Gastroesophageal sphincter (tissue), 4 donors: ENCODE data around the gene HLA-F. TPM values are rescaled to one million over a fixed set of nuclear protein-coding genes. Genes with fewer than 3 reads are reported as not detected.

Source experiments
- ATAC-seq: fragments of 150-250 bp; one replicate; pipeline ENCODE4 v1.9.1; 2016; ENCODE audit warnings: mild to moderate bottlenecking, moderate library complexity
- H3K27ac ChIP-seq, 4 donors: fragments of 200-600 bp; sonication (generic) in 3 of 4; 1 replicate in 3 of 4; 2 replicates in 1 of 4; pipeline ENCODE4 v1.5.1; 2016 to 2019
- H3K27me3 ChIP-seq: fragments of 200-600 bp; sonication (generic); one replicate; pipeline ENCODE4 v1.5.1; 2019
- H3K36me3 ChIP-seq, 2 donors: fragments of 200-600 bp; sonication (generic); one replicate each; pipeline ENCODE4 v1.5.1; 2019; ENCODE audit warnings: control low read depth in 1 of 2
- H3K4me1 ChIP-seq, 3 donors: fragments of 200-600 bp; sonication (generic); 1 replicate in 2 of 3; 2 replicates in 1 of 3; pipeline ENCODE4 v1.5.1; 2016 to 2019; ENCODE audit warnings: control low read depth in 2 of 3
- H3K4me3 ChIP-seq, 2 donors: fragments of 200-600 bp; sonication (generic); one replicate each; pipeline ENCODE4 v1.5.1; 2019; ENCODE audit warnings: mild to moderate bottlenecking in 1 of 2, moderate library complexity in 1 of 2
- H3K9me3 ChIP-seq, 3 donors: fragments of 200-600 bp; sonication (generic); one replicate each; pipeline ENCODE4 v1.5.1; 2017 to 2019; ENCODE audit warnings: control low read depth in 2 of 3
- EP300 ChIP-seq: sonication (generic); formaldehyde crosslinking; IDR thresholded peaks from one replicate; pipeline ENCODE4 v1.6.1; 2017; ENCODE audit warnings: antibody characterized with exemption, mild to moderate bottlenecking
- POLR2A ChIP-seq, 2 donors: fragments of 450-650 bp; IDR thresholded peaks; one replicate each; pipeline ENCODE4 v1.6.1; 2017; ENCODE audit warnings: antibody characterized with exemption in 2 of 2, mild to moderate bottlenecking in 2 of 2, moderate library complexity in 1 of 2
- POLR2AphosphoS5 ChIP-seq: sonication (generic); formaldehyde crosslinking; IDR thresholded peaks from one replicate; pipeline ENCODE4 v1.6.1; 2017; ENCODE audit warnings: antibody characterized with exemption
- WGBS, 2 donors: methylation state at CpG; one replicate each; pipeline ENCODE4 v1.1.5; 2018; ENCODE audit warnings: low coverage in 1 of 2; 5-methylcytosine and 5-hydroxymethylcytosine counted together
- total RNA-seq, 4 donors: library from RNA; depleted of rRNA; stranded (reverse); fragments of >200 nt; gene quantifications; one replicate each; pipeline ENCODE4 v1.1.0, GENCODE V29; 2016
- TF ChIP-seq, protein P1 (sequence below), 4 experiments: fragments of 200-600 bp in 2 of 4; fragments of 450-650 bp in 2 of 4; sonication (generic) in 1 of 4; IDR thresholded peaks; one replicate each; pipeline ENCODE4 v1.5.1; 2017 to 2019; ENCODE audit warnings: antibody characterized with exemption in 4 of 4, mild to moderate bottlenecking in 2 of 4, moderate library complexity in 2 of 4

Gene HLA-F
- total RNA-seq, 4 donors from 2014 or later: 39.2 to 73.0 (median 46.4) TPM

DNA sequence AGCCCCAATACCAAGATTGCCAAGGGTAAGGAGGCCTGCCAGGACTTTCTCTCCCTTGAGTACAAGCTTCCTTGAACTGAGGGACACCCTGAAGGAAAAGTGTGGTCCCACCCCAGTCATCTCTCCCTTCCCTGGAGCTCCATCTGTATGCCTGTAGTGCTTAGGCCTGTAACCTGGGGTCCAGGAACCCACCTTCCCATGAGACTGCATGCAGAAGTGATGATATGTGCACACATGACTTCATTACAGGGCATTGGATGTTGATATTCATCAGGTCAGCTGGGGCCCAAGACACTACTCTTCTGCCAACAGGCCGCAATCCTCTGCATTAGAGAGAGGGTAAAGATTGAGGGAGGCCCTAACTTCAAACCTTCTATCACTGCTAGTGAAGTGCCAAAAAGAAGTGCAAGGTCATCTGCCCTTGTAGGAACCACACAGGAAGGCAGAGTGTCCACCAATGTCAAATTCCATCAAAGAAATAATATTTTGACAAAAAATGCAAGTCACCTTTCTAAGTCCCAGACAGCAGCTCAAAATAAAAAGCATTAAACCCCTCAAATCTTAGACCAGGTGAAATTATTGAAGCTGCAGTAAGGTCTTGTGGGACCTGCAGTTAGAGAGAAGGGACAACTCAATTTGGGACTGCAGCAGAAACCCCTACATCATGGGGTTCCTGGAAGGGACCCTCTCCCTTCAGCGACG is 5.1 kb downstream of the HLA-F start:
- Histone ChIP-seq H3K4me1 (peaks cover 0 to 26% (median 0%) of the 10 kb centered on the region in 3 donors), H3K36me3 (peaks cover 0 to 41% of the 10 kb centered on the region in 2 donors), H3K4me3 (no peak overlapping the region), H3K27ac (no peak overlapping the region), H3K27me3 (no peaks in the 10 kb centered on the region), H3K9me3 (no peaks in the 10 kb centered on the region)
- no peak for ATAC-seq
- TF ChIP-seq EP300: no peak
- TF ChIP-seq, protein P1, sequence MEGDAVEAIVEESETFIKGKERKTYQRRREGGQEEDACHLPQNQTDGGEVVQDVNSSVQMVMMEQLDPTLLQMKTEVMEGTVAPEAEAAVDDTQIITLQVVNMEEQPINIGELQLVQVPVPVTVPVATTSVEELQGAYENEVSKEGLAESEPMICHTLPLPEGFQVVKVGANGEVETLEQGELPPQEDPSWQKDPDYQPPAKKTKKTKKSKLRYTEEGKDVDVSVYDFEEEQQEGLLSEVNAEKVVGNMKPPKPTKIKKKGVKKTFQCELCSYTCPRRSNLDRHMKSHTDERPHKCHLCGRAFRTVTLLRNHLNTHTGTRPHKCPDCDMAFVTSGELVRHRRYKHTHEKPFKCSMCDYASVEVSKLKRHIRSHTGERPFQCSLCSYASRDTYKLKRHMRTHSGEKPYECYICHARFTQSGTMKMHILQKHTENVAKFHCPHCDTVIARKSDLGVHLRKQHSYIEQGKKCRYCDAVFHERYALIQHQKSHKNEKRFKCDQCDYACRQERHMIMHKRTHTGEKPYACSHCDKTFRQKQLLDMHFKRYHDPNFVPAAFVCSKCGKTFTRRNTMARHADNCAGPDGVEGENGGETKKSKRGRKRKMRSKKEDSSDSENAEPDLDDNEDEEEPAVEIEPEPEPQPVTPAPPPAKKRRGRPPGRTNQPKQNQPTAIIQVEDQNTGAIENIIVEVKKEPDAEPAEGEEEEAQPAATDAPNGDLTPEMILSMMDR (IDR thresholded peaks at IDR 0.05): no peak
- 81 to 87% methylated on average over 3 of the region's 3 CpGs for WGBS, 2 donors

DNA sequence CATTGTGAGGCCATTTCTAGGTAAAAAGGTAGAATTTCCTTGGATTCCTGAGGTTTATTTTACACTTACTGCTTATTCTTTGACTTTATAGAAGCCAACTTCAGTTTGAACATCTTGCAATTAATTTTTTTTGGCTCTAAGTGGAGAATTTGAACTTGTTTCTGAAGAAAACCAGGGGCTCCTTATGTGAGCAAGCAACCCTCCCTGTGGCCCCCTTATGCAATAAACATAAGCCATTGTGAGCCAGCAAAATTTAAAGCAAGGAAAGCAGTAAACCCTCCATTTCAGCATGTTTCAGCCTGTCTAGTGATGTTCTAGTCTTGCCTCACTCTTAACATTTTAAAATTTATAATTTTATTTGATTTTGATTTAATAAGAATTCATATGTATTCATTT is 5.6 kb downstream of the HLA-F start:
- H3K4me3 ChIP-seq: no peak overlapping the region
- H3K27ac ChIP-seq: no peak overlapping the region
- H3K9me3 ChIP-seq: no peaks in the 10 kb centered on the region
- no peak for TF ChIP-seq POLR2A (IDR thresholded peaks at IDR 0.05)
- TF ChIP-seq, protein P1 (IDR thresholded peaks at IDR 0.05): no peak
- no peak for TF ChIP-seq POLR2AphosphoS5
- no peak for TF ChIP-seq EP300
- ATAC-seq: no peak
- H3K4me1 ChIP-seq: peaks cover 0 to 24% (median 0%) of the 10 kb centered on the region in 3 donors
- peaks cover 0 to 41% of the 10 kb centered on the region in 2 donors for H3K36me3 ChIP-seq
- no peaks in the 10 kb centered on the region for H3K27me3 ChIP-seq

GRCh38 chr6:29729774-29730328 is 6.6 kb downstream of the HLA-F start:
- no peak for ATAC-seq
- 60 to 66% methylated on average over 3 to 6 of the region's 6 CpGs for WGBS, 2 donors
- no peak overlapping the region for H3K4me3 ChIP-seq
- H3K4me1 ChIP-seq: peaks cover 0 to 14% (median 0%) of the 10 kb centered on the region in 3 donors
- H3K9me3 ChIP-seq: no peaks in the 10 kb centered on the region
- peaks cover 0 to 40% of the 10 kb centered on the region in 2 donors for H3K36me3 ChIP-seq
- H3K27me3 ChIP-seq: no peaks in the 10 kb centered on the region
- H3K27ac ChIP-seq: no peak overlapping the region
- no peak for TF ChIP-seq EP300
- TF ChIP-seq, protein P1 (IDR thresholded peaks at IDR 0.05): no peak
- TF ChIP-seq POLR2A (IDR thresholded peaks at IDR 0.05): no peak
- TF ChIP-seq POLR2AphosphoS5: no peak

- Histone ChIP-seq H3K27ac (no peak overlapping the region), H3K4me3 (no peak overlapping the region), H3K27me3 (no peaks in the 10 kb centered on the region), H3K4me1 (peaks cover 0 to 6% (median 0%) of the 10 kb centered on the region in 3 donors), H3K9me3 (no peaks in the 10 kb centered on the region), H3K36me3 (peaks cover 0 to 32% of the 10 kb centered on the region in 2 donors)
- ATAC-seq: no peak
- TF ChIP-seq POLR2AphosphoS5: no peak
- no peak for TF ChIP-seq EP300
- TF ChIP-seq, protein P1 (IDR thresholded peaks at IDR 0.05): no peak
- WGBS, 2 donors: 44 to 54% methylated on average over 7 of the region's 7 CpGs
Observed at GRCh38 chr6:29730575-29731126, 7.4 kb downstream of the HLA-F start.

- no peak overlapping the region for H3K4me3 ChIP-seq
- no peak overlapping the region for H3K27ac ChIP-seq
- no peaks in the 10 kb centered on the region for H3K27me3 ChIP-seq
- H3K9me3 ChIP-seq: no peaks in the 10 kb centered on the region
- WGBS, 2 donors: 63 to 87% methylated on average over 3 of the region's 3 CpGs
- H3K4me1 ChIP-seq: peaks cover 0 to under 1% (median 0%) of the 10 kb centered on the region in 3 donors
- no peak for ATAC-seq
- TF ChIP-seq EP300: no peak
- no peak for TF ChIP-seq POLR2A (IDR thresholded peaks at IDR 0.05)
- no peak for TF ChIP-seq POLR2AphosphoS5
- TF ChIP-seq, protein P1 (IDR thresholded peaks at IDR 0.05): no peak
- peaks cover 0 to 29% of the 10 kb centered on the region in 2 donors for H3K36me3 ChIP-seq
Observed at GRCh38 chr6:29731281-29731680, 8.0 kb downstream of the HLA-F start.
